ENCODE results near the gene NR1D1.

- TF ChIP-seq POLR2A (IDR thresholded peaks at IDR 0.05; ENCODE audit: low read depth, low read length), result no peak
- TF ChIP-seq TAF1 (IDR thresholded peaks at IDR 0.05; ENCODE audit: borderline replicate concordance, low read depth, low read length), result no peak
- no peak for TF ChIP-seq POLR2AphosphoS5 (IDR thresholded peaks at IDR 0.05; ENCODE audit: low read depth, low read length)
Measured at GRCh38 chr17:40124279-40125141, 24.1 kb upstream of the NR1D1 start.
